ENCODE measurements around the gene TJP2.

Gene TJP2

DNA sequence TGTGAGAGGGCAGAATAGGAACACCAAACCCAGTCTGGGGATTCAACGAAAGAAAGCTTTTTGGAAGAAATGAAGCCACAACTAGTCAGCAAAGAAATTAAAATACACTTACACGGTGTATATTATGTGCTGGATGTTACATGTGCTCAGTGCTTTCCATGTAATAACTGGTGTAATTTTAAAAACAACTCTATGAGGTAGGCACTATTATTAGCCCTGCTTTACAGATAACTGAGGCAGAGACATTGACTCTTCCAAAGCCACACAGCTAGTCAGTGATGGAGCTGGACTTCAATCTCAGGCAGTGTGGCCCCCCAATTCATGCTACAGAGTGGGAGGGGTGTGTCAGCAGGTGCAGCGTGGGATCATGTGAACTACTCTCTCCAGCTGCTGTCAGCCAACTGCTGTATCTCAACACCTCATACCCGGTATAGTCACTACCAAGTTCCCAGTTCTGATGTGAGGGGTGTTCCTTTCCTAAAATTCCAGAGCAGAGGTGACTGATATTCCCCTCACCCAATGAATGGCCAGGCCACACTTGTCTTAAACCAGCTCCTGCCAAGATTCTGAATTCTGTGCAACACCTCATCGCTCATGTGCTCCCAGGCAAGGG, 33.8 kb upstream of the TJP2 start:
- Histone ChIP-seq H2AFZ (ENCODE audit: low read length) (no peak overlapping the region), H3K9ac (ENCODE audit: low read length) (no peak overlapping the region), H3K9me3 (ENCODE audit: low read length) (no peaks in the 10 kb centered on the region), H3K36me3 (ENCODE audit: insufficient read depth, low read length) (no peaks in the 10 kb centered on the region; the same call in 1 of the 2 replicates), H3K27ac (ENCODE audit: low read depth, low read length, poor library complexity, severe bottlenecking) (no peak overlapping the region), H3K4me1 (ENCODE audit: insufficient read depth, low read length, severe bottlenecking) (no peaks in the 10 kb centered on the region), H3K27me3 (ENCODE audit: insufficient read depth, low read length) (no peaks in the 10 kb centered on the region), H3K4me2 (ENCODE audit: low read length) (no peak overlapping the region), H4K20me1 (ENCODE audit: insufficient read depth, low read length) (no peaks in the 10 kb centered on the region), H3K4me3 (ENCODE audit: low read depth, low read length, poor library complexity, severe bottlenecking) (no peak overlapping the region), H3F3A (ENCODE audit: insufficient read depth, low read length) (no peaks in the 10 kb centered on the region), H3K79me2 (ENCODE audit: insufficient read depth, low read length) (no peaks in the 10 kb centered on the region), H3K9me2 (ENCODE audit: low read depth, low read length) (no peaks in the 10 kb centered on the region)
- TF ChIP-seq, protein P1, sequence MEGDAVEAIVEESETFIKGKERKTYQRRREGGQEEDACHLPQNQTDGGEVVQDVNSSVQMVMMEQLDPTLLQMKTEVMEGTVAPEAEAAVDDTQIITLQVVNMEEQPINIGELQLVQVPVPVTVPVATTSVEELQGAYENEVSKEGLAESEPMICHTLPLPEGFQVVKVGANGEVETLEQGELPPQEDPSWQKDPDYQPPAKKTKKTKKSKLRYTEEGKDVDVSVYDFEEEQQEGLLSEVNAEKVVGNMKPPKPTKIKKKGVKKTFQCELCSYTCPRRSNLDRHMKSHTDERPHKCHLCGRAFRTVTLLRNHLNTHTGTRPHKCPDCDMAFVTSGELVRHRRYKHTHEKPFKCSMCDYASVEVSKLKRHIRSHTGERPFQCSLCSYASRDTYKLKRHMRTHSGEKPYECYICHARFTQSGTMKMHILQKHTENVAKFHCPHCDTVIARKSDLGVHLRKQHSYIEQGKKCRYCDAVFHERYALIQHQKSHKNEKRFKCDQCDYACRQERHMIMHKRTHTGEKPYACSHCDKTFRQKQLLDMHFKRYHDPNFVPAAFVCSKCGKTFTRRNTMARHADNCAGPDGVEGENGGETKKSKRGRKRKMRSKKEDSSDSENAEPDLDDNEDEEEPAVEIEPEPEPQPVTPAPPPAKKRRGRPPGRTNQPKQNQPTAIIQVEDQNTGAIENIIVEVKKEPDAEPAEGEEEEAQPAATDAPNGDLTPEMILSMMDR (IDR thresholded peaks at IDR 0.05; ENCODE audit: low read length) = no peak
- TF ChIP-seq EZH2 (IDR thresholded peaks at IDR 0.05; ENCODE audit: borderline replicate concordance, low read length) = no peak

DNA sequence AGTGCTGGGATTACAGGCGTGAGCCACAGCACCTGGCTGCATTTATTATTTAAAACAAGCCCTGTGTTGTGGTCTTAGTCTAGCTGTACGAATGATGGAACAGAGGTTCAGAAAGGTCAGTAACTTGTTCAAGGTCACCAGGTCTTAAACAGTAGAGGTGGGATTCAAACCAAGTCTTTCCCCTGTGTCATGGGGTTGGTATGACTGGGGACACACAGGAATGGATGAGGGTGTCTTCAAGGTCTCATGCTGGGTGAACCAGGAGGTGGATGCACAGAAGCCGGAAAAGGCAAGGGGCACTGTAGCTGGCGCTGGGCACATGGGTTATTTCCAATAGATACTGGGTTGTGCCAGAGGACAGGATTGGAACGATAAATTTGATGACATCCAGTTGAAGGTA, 32.2 kb upstream of the TJP2 start:
- no peak overlapping the region for H3K9ac ChIP-seq (ENCODE audit: low read length)
- H3K27me3 ChIP-seq (ENCODE audit: insufficient read depth, low read length) = no peaks in the 10 kb centered on the region
- H3K9me3 ChIP-seq (ENCODE audit: low read length) = no peaks in the 10 kb centered on the region
- no peak overlapping the region for H3K4me3 ChIP-seq (ENCODE audit: low read depth, low read length, poor library complexity, severe bottlenecking)
- no peaks in the 10 kb centered on the region for H3K4me1 ChIP-seq (ENCODE audit: insufficient read depth, low read length, severe bottlenecking)
- no peak overlapping the region for H2AFZ ChIP-seq (ENCODE audit: low read length)
- no peaks in the 10 kb centered on the region for H3K79me2 ChIP-seq (ENCODE audit: insufficient read depth, low read length)
- no peak overlapping the region for H3K4me2 ChIP-seq (ENCODE audit: low read length)
- H3K27ac ChIP-seq (ENCODE audit: low read depth, low read length, poor library complexity, severe bottlenecking) = no peak overlapping the region
- no peak for TF ChIP-seq EZH2 (IDR thresholded peaks at IDR 0.05; ENCODE audit: borderline replicate concordance, low read length)
- TF ChIP-seq, protein P1 (IDR thresholded peaks at IDR 0.05; ENCODE audit: low read length) = no peak
- H3K36me3 ChIP-seq (ENCODE audit: insufficient read depth, low read length) = no peaks in the 10 kb centered on the region; the same call in 1 of the 2 replicates
- H3F3A ChIP-seq (ENCODE audit: insufficient read depth, low read length) = no peaks in the 10 kb centered on the region
- H4K20me1 ChIP-seq (ENCODE audit: insufficient read depth, low read length) = no peaks in the 10 kb centered on the region
- H3K9me2 ChIP-seq (ENCODE audit: low read depth, low read length) = no peaks in the 10 kb centered on the region

DNA sequence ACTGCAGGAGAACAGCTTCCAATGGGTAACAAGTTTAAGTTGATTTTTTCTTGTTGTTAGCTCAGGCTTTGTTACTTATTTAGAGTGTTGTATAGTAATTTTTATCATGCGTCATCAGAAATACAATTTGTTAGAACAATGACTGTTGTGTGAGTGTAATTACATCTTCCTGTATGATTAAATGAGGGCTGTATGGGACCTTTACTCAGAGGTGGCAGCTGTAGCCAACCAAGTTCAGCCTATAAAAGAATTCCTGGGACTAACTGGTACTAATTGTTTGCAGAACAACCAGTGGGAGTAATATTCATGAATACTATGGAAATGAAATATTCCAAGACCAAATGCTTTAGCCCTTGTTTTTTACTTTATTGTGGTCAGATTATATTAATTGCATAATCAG, 30.8 kb upstream of the TJP2 start:
- TF ChIP-seq, protein P1 (IDR thresholded peaks at IDR 0.05; ENCODE audit: low read length) = no peak
- TF ChIP-seq EZH2 (IDR thresholded peaks at IDR 0.05; ENCODE audit: borderline replicate concordance, low read length) = no peak
- Histone ChIP-seq H3F3A (ENCODE audit: insufficient read depth, low read length) (no peaks in the 10 kb centered on the region), H3K79me2 (ENCODE audit: insufficient read depth, low read length) (no peaks in the 10 kb centered on the region), H3K4me1 (ENCODE audit: insufficient read depth, low read length, severe bottlenecking) (no peaks in the 10 kb centered on the region), H2AFZ (ENCODE audit: low read length) (no peak overlapping the region), H4K20me1 (ENCODE audit: insufficient read depth, low read length) (no peaks in the 10 kb centered on the region), H3K9me2 (ENCODE audit: low read depth, low read length) (no peaks in the 10 kb centered on the region), H3K4me3 (ENCODE audit: low read depth, low read length, poor library complexity, severe bottlenecking) (no peak overlapping the region), H3K36me3 (ENCODE audit: insufficient read depth, low read length) (no peaks in the 10 kb centered on the region; the same call in 1 of the 2 replicates), H3K27me3 (ENCODE audit: insufficient read depth, low read length) (no peaks in the 10 kb centered on the region), H3K27ac (ENCODE audit: low read depth, low read length, poor library complexity, severe bottlenecking) (no peak overlapping the region), H3K4me2 (ENCODE audit: low read length) (no peak overlapping the region), H3K9ac (ENCODE audit: low read length) (no peak overlapping the region), H3K9me3 (ENCODE audit: low read length) (no peaks in the 10 kb centered on the region)
